SK-N-SH (cell line): ENCODE data around the gene PHLPP1.

Experiments
- JUND ChIP-seq: IDR thresholded peaks from 2 replicates; pipeline ENCODE4 v1.4.0; 2012
- TF ChIP-seq, protein P1 (sequence below): IDR thresholded peaks from 2 replicates; pipeline ENCODE4 v1.4.0; 2012; ENCODE audit warnings: low read depth, borderline replicate concordance
- TF ChIP-seq, protein P2 (sequence below): fragments of 200-600 bp; sonication (generic); IDR thresholded peaks from 2 replicates; pipeline ENCODE4 v1.6.1; 2017; ENCODE audit warnings: antibody characterized with exemption, mild to moderate bottlenecking, moderate library complexity
- TF ChIP-seq, protein P3 (sequence below): fragments of 150-350 bp; IDR thresholded peaks from 2 replicates; pipeline ENCODE4 v1.6.1; 2017; ENCODE audit warnings: antibody characterized with exemption, low read length, low read depth, borderline replicate concordance
- TF ChIP-seq, protein P4 (sequence below): IDR thresholded peaks from 2 replicates; pipeline ENCODE4; 2012

DNA sequence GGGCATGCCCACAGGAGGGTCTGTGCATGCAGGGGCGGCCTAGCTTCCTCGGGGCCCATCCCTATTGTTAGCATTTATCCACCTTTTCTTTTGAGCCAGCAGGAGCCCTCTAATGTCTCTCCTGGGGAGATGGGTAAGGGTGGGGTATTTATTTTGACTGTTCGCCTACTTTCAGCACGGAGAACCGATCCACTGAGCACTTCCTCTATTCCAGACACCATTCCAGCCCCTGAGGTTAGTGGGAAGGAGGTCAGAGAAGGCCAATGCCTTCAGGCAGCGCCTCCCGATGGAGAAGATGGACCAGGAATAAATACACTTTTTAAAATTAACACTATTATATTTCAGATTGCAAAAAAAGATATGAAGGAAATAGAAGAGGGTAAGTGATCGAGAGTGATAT is 276.0 kb downstream of the PHLPP1 start:
- TF ChIP-seq, protein P1, sequence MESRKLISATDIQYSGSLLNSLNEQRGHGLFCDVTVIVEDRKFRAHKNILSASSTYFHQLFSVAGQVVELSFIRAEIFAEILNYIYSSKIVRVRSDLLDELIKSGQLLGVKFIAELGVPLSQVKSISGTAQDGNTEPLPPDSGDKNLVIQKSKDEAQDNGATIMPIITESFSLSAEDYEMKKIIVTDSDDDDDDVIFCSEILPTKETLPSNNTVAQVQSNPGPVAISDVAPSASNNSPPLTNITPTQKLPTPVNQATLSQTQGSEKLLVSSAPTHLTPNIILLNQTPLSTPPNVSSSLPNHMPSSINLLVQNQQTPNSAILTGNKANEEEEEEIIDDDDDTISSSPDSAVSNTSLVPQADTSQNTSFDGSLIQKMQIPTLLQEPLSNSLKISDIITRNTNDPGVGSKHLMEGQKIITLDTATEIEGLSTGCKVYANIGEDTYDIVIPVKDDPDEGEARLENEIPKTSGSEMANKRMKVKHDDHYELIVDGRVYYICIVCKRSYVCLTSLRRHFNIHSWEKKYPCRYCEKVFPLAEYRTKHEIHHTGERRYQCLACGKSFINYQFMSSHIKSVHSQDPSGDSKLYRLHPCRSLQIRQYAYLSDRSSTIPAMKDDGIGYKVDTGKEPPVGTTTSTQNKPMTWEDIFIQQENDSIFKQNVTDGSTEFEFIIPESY, result no peak
- TF ChIP-seq, protein P2, sequence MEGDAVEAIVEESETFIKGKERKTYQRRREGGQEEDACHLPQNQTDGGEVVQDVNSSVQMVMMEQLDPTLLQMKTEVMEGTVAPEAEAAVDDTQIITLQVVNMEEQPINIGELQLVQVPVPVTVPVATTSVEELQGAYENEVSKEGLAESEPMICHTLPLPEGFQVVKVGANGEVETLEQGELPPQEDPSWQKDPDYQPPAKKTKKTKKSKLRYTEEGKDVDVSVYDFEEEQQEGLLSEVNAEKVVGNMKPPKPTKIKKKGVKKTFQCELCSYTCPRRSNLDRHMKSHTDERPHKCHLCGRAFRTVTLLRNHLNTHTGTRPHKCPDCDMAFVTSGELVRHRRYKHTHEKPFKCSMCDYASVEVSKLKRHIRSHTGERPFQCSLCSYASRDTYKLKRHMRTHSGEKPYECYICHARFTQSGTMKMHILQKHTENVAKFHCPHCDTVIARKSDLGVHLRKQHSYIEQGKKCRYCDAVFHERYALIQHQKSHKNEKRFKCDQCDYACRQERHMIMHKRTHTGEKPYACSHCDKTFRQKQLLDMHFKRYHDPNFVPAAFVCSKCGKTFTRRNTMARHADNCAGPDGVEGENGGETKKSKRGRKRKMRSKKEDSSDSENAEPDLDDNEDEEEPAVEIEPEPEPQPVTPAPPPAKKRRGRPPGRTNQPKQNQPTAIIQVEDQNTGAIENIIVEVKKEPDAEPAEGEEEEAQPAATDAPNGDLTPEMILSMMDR, result no peak
- TF ChIP-seq, protein P3, sequence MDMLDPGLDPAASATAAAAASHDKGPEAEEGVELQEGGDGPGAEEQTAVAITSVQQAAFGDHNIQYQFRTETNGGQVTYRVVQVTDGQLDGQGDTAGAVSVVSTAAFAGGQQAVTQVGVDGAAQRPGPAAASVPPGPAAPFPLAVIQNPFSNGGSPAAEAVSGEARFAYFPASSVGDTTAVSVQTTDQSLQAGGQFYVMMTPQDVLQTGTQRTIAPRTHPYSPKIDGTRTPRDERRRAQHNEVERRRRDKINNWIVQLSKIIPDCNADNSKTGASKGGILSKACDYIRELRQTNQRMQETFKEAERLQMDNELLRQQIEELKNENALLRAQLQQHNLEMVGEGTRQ, result no peak
- TF ChIP-seq, protein P4, sequence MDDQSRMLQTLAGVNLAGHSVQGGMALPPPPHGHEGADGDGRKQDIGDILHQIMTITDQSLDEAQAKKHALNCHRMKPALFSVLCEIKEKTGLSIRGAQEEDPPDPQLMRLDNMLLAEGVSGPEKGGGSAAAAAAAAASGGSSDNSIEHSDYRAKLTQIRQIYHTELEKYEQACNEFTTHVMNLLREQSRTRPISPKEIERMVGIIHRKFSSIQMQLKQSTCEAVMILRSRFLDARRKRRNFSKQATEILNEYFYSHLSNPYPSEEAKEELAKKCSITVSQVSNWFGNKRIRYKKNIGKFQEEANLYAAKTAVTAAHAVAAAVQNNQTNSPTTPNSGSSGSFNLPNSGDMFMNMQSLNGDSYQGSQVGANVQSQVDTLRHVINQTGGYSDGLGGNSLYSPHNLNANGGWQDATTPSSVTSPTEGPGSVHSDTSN, result no peak
- no peak for TF ChIP-seq JUND
